ENCODE results near the gene ZBED6. TPM values are rescaled to one million over a fixed set of nuclear protein-coding genes. Genes with fewer than 3 reads are reported as not detected.
"Not testable (repeated sequence)": the region's sequence is repeated elsewhere in the genome, so short reads cannot be mapped to it uniquely, and the experiment has no call there.

Gene ZBED6
- total and polyA plus RNA-seq, 2 of the 4 experiments (the other 2 are of a cell fraction): 3.8 to 26.2 TPM

GRCh38 chr1:203760506-203760905 is 34.9 kb upstream of the ZBED6 start:
- no TSS peak for BruUV-seq (replicated peaks)
- H3K4me2 ChIP-seq (ENCODE audit: low read depth, low read length): no peak overlapping the region
- in situ Hi-C loops (cut with MboI; ENCODE audit: low sequenced_read_pairs): no loop called here

GRCh38 chr1:203761958-203762357 is 33.5 kb upstream of the ZBED6 start:
- dilution Hi-C loops (cut with HindIII; ENCODE audit: low sequenced_read_pairs, unreplicated experiment); H3K9me1 ChIP-seq (ENCODE audit: insufficient read depth, low read length); H3K9me3 ChIP-seq (ENCODE audit: control insufficient read depth, insufficient read depth, low read length); H3K18ac ChIP-seq (ENCODE audit: low read depth, low read length); H3K4me2 ChIP-seq (ENCODE audit: low read depth, low read length); in situ Hi-C loops (cut with MboI; ENCODE audit: low sequenced_read_pairs); CTCF ChIA-PET; H2BK120ac ChIP-seq (ENCODE audit: low read depth, low read length); H2BK15ac ChIP-seq (ENCODE audit: low read depth, low read length); H3K27me3 ChIP-seq (ENCODE audit: control insufficient read depth, insufficient read depth, low read length); H2AFZ ChIP-seq (replicated peaks; ENCODE audit: low read length, poor library complexity); H2AK5ac ChIP-seq (ENCODE audit: low read depth, low read length); H4K8ac ChIP-seq (ENCODE audit: low read depth in 2 of 2, low read length in 2 of 2); H3K23ac ChIP-seq (ENCODE audit: low read depth, low read length); H4K5ac ChIP-seq (ENCODE audit: low read depth, low read length); H3K9ac ChIP-seq (ENCODE audit: low read depth, low read length); H2BK20ac ChIP-seq (ENCODE audit: low read depth, low read length); ATAC-seq (ENCODE audit: low read depth); POLR2A ChIA-PET (ENCODE audit: unreplicated experiment); H3K27ac ChIP-seq (ENCODE audit: insufficient read depth, low read length); H3K4ac ChIP-seq (ENCODE audit: low read depth, low read length); H3K4me1 ChIP-seq (ENCODE audit: control insufficient read depth, insufficient read depth, low read length); H3K4me3 ChIP-seq (ENCODE audit: insufficient read depth, low read depth, low read length); H4K91ac ChIP-seq (ENCODE audit: insufficient read depth, low read depth, low read length); H3K79me1 ChIP-seq (ENCODE audit: low read depth in 1 of 2, low read length in 2 of 2); H2AK9ac ChIP-seq (replicated peaks; ENCODE audit: low read depth, low read length, poor library complexity); BruUV-seq (replicated peaks); H3K36me3 ChIP-seq (ENCODE audit: control insufficient read depth, insufficient read depth, low read length); H3K14ac ChIP-seq (replicated peaks; ENCODE audit: low read depth, low read length); intact Hi-C loops (cut with micrococcal nuclease); H4K20me1 ChIP-seq (ENCODE audit: insufficient read depth, low read length); H2BK5ac ChIP-seq (ENCODE audit: low read depth, low read length, poor library complexity, severe bottlenecking): not testable (repeated sequence)
- peak; percentile 27 for DNase-seq
- no CpG with 5 or more reads among the region's 7 CpGs for WGBS, 2 experiments (ENCODE audit: extremely low coverage in 2 of 2, insufficient read length in 1 of 2)
- H3K56ac ChIP-seq (ENCODE audit: extremely low read depth, insufficient read depth, low read length): peak overlapping the region; percentile 21; the same call in 1 of the 2 replicates

More at GRCh38 chr1:203760506-203760905, 34.9 kb upstream of the ZBED6 start:
- Histone ChIP-seq H4K20me1 (ENCODE audit: insufficient read depth, low read length) (no peaks in the 10 kb centered on the region; the same call in 1 of the 2 replicates), H3K4me1 (ENCODE audit: control insufficient read depth, insufficient read depth, low read length) (peaks cover 8% of the 10 kb centered on the region), H4K5ac (ENCODE audit: low read depth, low read length) (no peak overlapping the region), H2AK9ac (replicated peaks; ENCODE audit: low read depth, low read length, poor library complexity) (no peak overlapping the region), H3K9me3 (ENCODE audit: control insufficient read depth, insufficient read depth, low read length) (no peaks in the 10 kb centered on the region), H4K91ac (ENCODE audit: insufficient read depth, low read depth, low read length) (no peak overlapping the region), H4K8ac (ENCODE audit: low read depth in 2 of 2, low read length in 2 of 2) (no peak overlapping the region), H3K27ac (ENCODE audit: insufficient read depth, low read length) (no peak overlapping the region), H3K9ac (ENCODE audit: low read depth, low read length) (no peak overlapping the region), H2BK120ac (ENCODE audit: low read depth, low read length) (no peak overlapping the region), H3K4me3 (ENCODE audit: insufficient read depth, low read depth, low read length) (no peak overlapping the region), H3K14ac (replicated peaks; ENCODE audit: low read depth, low read length) (no peak overlapping the region), H3K79me1 (ENCODE audit: low read depth in 1 of 2, low read length in 2 of 2) (no peaks in the 10 kb centered on the region), H2BK5ac (ENCODE audit: low read depth, low read length, poor library complexity, severe bottlenecking) (no peak overlapping the region), H2AK5ac (ENCODE audit: low read depth, low read length) (no peak overlapping the region), H2BK20ac (ENCODE audit: low read depth, low read length) (no peak overlapping the region), H3K23ac (ENCODE audit: low read depth, low read length) (no peak overlapping the region), H3K27me3 (ENCODE audit: control insufficient read depth, insufficient read depth, low read length) (peaks cover 7% of the 10 kb centered on the region), H2BK15ac (ENCODE audit: low read depth, low read length) (no peak overlapping the region), H3K56ac (ENCODE audit: extremely low read depth, insufficient read depth, low read length) (no peak overlapping the region), H3K18ac (ENCODE audit: low read depth, low read length) (no peak overlapping the region), H3K9me1 (ENCODE audit: insufficient read depth, low read length) (no peaks in the 10 kb centered on the region), H3K4ac (ENCODE audit: low read depth, low read length) (no peak overlapping the region), H2AFZ (replicated peaks; ENCODE audit: low read length, poor library complexity) (no peak overlapping the region), H3K36me3 (ENCODE audit: control insufficient read depth, insufficient read depth, low read length) (no peaks in the 10 kb centered on the region)
- CTCF ChIA-PET: no interaction called here
- dilution Hi-C loops (cut with HindIII; ENCODE audit: low sequenced_read_pairs, unreplicated experiment) (no loop called here), intact Hi-C loops (cut with micrococcal nuclease) (no loop called here)
- no peak for ATAC-seq (ENCODE audit: low read depth)
- TF ChIP-seq NFE2L2 (IDR thresholded peaks at IDR 0.05; ENCODE audit: low read depth, low read length) (no peak), SMC3 (IDR thresholded peaks at IDR 0.05; ENCODE audit: low read depth, low read length) (no peak), CHD1 (IDR thresholded peaks at IDR 0.05; ENCODE audit: low read depth, low read length) (no peak), ELK1 (IDR thresholded peaks at IDR 0.05; ENCODE audit: borderline replicate concordance, low read depth, low read length) (no peak)
- no peak for DNase-seq
- POLR2A ChIA-PET (ENCODE audit: unreplicated experiment): no interaction called here
- WGBS, 2 experiments (ENCODE audit: extremely low coverage in 2 of 2, insufficient read length in 1 of 2): no CpG with 5 or more reads among the region's 3 CpGs

Data from IMR-90 (cell line).